ENCODE data around the gene PAWR.
"Not testable (repeated sequence)": the region's sequence is repeated elsewhere in the genome, so short reads cannot be mapped to it uniquely, and the experiment has no call there.

PAWR gene

GRCh38 chr12:79585147-79585546, 105.6 kb downstream of the PAWR start:
- DNase-seq, result no peak

GRCh38 chr12:79573820-79574219, 116.9 kb downstream of the PAWR start:
- DNase-seq, result no peak

- DNase-seq, result no peak
These were observed 121.1 kb downstream of the PAWR start for GRCh38 chr12:79569679-79570078.

GRCh38 chr12:79567175-79567563, 123.6 kb downstream of the PAWR start:
- no peak for DNase-seq

GRCh38 chr12:79566452-79567174, 124.2 kb downstream of the PAWR start:
- no peak for DNase-seq

GRCh38 chr12:79564727-79565350, 125.9 kb downstream of the PAWR start:
- not testable (repeated sequence) for DNase-seq

GRCh38 chr12:79563021-79563740, 127.6 kb downstream of the PAWR start:
- no peak for DNase-seq

- DNase-seq, result no peak
These were observed 129.2 kb downstream of the PAWR start for GRCh38 chr12:79561401-79562132.

- no peak for DNase-seq
These were observed 130.4 kb downstream of the PAWR start for GRCh38 chr12:79560225-79560889.

- no peak for DNase-seq
These were observed 131.2 kb downstream of the PAWR start for GRCh38 chr12:79559591-79559990.

GRCh38 chr12:79558924-79559469, 131.8 kb downstream of the PAWR start:
- DNase-seq, result no peak

- no peak for DNase-seq
These were observed 133.0 kb downstream of the PAWR start for GRCh38 chr12:79557690-79558315.

- DNase-seq, result no peak
These were observed 135.5 kb downstream of the PAWR start for GRCh38 chr12:79555028-79555925.

- DNase-seq, result no peak
These were observed 136.7 kb downstream of the PAWR start for GRCh38 chr12:79553863-79554574.

- DNase-seq, result no peak
These were observed 138.6 kb downstream of the PAWR start for GRCh38 chr12:79552192-79552591.

- no peak for DNase-seq
These were observed 141.1 kb downstream of the PAWR start for GRCh38 chr12:79549531-79550271.

- no peak for DNase-seq
These were observed 142.2 kb downstream of the PAWR start for GRCh38 chr12:79548610-79548924.

GRCh38 chr12:79547735-79548609, 142.8 kb downstream of the PAWR start:
- DNase-seq, result no peak

All from NCI-H1930 (cell line).